ENCODE measurements around the gene PRKCE.

DNA sequence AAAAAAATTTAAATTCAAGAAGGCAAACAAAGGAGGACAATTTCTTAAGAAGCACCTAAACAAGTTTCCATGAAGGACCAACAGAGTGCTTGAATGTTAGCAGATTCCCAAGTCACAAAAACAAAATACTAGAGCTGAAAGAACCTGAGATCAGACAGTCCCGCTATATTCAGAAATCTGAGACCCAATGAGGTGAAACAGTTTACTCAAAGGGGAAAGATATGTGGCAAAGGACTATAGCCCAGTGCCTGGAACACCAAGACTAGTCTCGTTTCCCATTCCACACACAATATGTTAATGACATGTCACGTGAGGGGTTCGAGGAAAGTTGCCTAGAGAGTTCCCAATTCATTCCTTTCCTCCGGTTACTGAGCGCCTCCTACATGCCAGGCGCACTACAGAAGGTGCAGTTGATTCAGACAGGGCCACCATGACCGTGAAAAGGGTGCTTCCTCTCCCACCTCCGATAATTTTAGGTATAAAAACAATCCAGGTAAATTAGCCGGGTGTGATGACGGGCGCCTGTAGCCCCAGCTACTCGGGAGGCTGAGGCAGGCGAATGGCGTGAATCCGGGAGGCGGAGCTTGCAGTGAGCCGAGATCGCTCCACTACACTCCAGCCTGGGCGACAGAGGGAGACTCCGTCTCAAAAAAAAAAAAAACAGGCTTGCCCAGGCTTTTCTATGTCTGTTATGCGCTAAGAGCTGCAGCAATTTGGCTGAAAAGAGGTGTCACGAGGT lies 41.0 kb upstream of the PRKCE start:
- TF ChIP-seq POLR2A (IDR thresholded peaks at IDR 0.05; ENCODE audit: low read depth, low read length) (no peak), POLR2AphosphoS5 (IDR thresholded peaks at IDR 0.05; ENCODE audit: low read depth, low read length) (no peak), TAF1 (IDR thresholded peaks at IDR 0.05; ENCODE audit: borderline replicate concordance, low read depth, low read length) (0 out of 2 replicates have a peak, but pooled peaks have one; percentile 13)
